Activated CD8-positive, alpha-beta memory T cell treated with anti-CD3 and anti-CD28 coated beads, Interleukin-2, amount 50 U/mL, for 24 hours (primary cell): ENCODE measurements around the gene GYPE.
"Not testable (repeated sequence)": the region's sequence is repeated elsewhere in the genome, so short reads cannot be mapped to it uniquely, and the experiment has no call there.

ENCODE experiments used
- DNase-seq: peaks from one replicate; pipeline ENCODE4 v3.0.0-alpha.2; 2020; ENCODE audit errors: extremely low read depth

Gene GYPE

GRCh38 chr4:143870523-143871268 is 34.7 kb downstream of the GYPE start:
- DNase-seq = not testable (repeated sequence)

DNA sequence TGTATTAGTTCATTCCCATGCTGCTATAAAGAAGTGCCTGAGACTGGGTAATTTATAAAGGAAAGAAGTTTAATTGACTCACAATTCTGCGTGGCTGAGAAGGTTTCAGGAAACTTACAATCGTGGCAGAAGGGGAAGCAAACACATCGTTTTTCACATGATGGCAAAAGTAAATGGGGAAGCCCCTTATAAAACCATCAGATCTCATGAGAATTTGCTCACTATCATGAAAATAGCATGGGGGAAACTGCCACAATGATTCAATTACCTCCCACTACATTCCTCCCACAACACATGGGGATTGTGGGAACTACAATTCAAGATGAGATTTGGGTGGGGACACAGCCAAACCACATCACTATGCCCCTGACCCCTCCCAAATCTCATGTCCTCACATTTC is 35.4 kb downstream of the GYPE start:
- DNase-seq = not testable (repeated sequence)

GRCh38 chr4:143862716-143863115 is 42.6 kb downstream of the GYPE start:
- DNase-seq = not testable (repeated sequence)

- DNase-seq = no peak
Measured at GRCh38 chr4:143858456-143858855, 46.9 kb downstream of the GYPE start.

- not testable (repeated sequence) for DNase-seq
Measured at GRCh38 chr4:143857391-143858336, 47.7 kb downstream of the GYPE start.

DNA sequence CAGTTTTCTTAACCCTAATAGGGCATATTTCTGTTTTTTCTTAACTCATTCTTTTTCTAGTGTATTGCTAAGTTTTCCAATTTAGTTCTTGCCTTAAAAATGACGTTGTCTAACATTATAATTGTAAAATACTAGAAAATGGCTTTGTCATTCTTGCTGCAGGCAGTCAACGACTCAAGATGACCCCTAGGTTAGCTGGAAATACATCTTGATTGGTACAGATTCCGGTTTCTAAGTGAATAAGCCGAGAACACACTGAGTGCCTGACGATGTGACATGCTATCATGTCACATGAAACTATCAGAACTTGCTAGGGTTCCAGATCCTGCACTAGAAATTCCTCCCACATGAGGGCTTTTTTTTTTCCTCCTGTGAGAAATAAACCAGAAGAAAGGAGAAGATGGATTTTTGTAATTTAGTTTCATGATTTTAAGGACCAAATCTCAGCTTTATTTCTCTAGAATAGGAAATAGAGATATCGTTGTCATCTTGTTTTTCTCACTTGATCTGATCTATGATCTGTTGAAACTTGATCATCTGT is 49.3 kb downstream of the GYPE start:
- DNase-seq = not testable (repeated sequence)

DNA sequence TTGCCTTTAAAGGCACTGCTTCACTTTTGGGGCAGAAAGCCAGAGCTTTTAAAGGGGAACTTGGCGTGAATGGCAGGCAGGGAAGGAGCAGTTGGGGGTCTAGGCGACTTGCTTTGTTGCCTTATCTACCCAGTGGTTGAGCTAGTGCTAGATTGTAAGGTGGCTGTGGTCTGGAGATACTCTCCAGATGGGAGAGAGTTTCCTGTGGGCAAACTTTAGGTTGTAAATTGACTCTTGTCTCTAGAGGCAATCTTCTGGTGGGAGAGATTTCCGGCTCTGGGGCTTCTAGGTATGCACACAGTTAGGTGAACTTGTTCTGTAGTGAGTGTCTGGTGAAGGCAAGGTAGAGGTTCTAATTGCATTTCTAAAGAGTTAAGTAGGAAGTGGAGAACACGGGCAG is 50.7 kb downstream of the GYPE start:
- DNase-seq = not testable (repeated sequence)

DNA sequence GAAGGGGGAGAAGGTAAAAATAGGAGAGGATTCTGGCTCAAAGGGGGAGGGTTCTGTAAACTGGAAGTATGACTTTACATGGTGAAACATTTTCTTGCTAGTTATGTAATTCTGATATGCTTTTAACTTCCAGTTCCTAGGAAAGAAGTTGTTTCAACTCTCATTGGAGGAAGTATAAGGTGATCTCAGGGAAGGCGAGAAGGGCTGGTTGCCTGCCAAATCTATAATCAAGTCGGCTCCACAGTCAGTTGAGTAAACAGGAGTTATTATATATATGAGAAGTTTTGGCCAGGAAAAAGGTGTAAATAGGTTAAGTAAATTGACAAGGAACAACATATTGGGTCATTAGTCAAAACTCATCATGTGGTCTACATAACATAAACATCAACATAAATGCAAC is 56.1 kb downstream of the GYPE start:
- DNase-seq = not testable (repeated sequence)

DNA sequence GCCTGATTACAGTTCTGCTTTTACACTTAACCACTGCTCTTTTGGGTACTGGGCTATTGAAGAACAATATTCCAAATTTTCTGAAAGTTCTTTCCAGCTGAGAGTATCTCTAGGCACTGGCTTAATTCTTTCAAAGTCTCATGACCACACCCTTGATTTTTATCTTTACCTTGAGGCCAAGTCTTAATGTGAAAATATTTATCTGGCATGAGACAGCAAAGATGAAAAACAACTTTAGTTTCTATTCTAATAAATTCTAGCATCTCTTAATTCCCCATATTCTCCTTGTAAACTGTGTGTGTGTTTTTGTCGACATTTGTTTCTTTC is 61.9 kb downstream of the GYPE start:
- DNase-seq = not testable (repeated sequence)

- DNase-seq = not testable (repeated sequence)
Measured at GRCh38 chr4:143842624-143843505, 62.5 kb downstream of the GYPE start.

DNA sequence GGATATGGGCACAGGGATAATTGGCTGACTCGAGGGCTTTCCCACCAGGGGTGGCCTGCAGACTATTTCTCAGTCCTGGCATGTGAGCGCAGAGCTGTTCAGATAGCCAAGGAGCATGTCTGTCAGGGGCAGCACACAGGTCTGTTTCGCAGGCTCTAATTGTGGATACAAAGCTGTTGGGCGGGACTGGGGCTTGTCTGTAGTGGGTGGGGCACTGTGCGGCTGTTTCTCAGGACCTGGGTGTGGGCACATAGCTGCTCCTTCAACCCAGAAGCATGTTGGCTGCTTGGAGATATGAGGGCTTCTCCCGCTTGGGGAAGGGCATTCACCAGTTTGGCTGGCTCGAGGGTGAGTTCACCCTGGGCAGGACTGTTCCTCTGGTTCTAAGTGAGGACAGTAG is 65.9 kb downstream of the GYPE start:
- DNase-seq = not testable (repeated sequence)

DNA sequence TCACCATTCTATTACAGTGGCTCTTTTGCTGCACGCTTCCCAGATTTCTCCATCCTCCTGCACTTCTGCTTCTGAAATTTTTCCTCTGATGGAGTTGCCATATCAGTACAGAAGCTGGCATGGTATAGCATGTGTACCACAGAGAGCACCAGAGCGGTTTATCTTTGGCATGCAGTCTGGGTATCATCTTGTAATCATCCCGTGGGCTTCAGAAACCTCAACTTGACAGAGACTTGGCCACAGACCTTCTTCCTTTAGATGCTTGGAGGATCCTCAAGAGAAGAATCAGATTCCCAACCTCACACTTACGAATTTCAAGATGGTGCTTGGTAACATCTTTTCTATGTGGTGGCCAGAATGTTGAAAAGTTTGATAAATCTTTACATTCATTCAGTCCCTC is 71.2 kb downstream of the GYPE start:
- not testable (repeated sequence) for DNase-seq

DNA sequence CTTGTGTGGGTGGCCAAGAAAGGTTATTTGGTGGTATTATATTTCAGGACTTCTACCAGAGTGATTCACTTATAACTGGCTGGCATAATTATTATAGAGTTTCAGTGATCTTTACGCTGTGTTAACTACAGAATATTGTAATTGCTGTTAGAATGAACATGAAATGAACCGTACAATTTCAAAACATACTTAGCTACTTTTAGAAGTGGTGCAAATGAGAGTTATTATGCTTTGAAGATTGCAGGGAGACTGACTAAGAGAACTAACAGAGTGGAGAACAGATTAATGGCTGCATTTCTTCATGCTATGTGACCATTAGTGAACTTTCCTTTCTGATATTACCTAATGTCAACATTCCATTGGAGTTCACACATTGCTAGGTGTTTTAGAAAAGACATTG is 71.7 kb downstream of the GYPE start:
- not testable (repeated sequence) for DNase-seq

DNA sequence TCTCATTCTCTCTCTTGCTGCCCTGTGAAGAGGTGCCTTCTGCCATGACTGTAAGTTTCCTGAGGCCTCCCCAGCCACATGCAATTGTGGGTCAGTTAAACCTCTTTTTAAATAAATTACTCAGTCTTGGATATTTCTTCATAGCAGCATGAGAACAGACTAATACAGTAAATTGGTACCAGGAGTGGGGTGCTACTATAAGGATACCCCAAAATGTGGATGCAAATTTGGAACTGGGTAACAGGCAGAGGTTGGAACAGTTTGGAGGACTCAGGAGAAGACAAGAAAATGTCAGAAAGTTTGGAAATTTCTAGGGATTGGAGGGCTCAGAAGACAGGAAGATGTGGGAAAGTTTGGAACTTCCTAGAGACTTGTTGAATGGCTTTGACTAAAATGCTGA is 74.8 kb downstream of the GYPE start:
- not testable (repeated sequence) for DNase-seq

- not testable (repeated sequence) for DNase-seq
Measured at GRCh38 chr4:143829239-143829620, 76.1 kb downstream of the GYPE start.
